CD4-positive, alpha-beta T cell treated with Interleukin-15 for 4 hours (primary cell): ENCODE data around the gene CAMTA1.

ENCODE experiments used
- DNase-seq: peaks from one replicate; pipeline ENCODE4 v3.0.0-alpha.2; 2020; ENCODE audit warnings: low spot score

Gene CAMTA1

DNA sequence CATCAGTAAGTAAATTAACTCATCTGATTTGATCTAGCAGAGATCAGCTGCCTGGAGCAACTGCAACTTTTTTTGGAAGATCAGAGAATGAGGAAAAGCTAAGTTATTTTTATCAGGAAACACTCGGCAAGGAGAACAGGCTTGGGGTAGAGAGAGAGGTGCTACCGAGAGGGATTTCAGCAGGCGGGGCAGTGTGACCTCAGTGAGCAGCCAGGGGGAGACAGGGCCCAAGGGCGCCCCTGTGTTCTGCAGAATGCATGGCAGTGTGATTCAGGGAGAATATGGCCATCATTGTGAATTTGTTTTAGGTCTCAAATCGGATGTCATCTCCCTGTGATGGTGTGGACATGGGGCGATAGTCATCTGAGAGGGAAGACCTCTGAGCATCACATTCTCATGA, 501.8 kb downstream of the CAMTA1 start:
- DNase-seq, result no peak

DNA sequence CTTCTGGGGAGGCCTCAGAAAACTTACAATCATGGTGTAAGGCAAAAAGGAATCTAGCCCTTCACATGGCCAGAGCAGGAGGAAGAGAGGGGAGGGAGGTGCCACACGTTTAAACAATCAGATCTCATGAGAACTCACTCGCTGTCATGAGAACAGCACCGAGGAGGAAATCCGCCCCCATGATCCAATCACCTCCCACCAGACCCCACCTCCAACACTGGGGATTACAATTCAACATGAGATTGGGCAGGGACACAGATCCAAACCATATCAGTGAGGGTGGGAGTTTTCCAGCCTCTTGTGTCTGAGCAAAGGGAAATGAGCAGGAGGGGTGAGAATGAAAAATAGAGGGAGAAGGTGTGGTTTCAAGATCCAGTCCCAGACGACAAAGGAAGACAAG, 503.7 kb downstream of the CAMTA1 start:
- DNase-seq, result no peak

DNA sequence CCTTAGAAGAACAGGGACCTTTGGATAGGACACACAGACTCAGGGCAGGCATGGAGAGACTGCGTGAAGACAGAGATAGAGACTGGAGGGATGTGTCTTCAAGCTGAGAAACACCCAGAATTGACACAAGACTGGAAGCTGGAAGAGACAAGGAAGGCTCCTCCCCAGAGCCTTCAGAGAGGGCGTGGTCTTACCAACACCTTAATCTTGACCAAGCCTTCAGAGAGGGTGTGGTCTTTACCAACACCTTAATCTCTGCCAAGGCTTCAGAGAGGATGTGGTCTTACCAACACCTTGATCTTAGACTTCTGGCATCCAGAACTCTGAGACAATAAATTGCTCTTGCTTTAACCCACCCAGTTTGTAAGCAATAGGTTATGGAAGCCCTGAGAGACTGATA, 504.4 kb downstream of the CAMTA1 start:
- DNase-seq, result no peak

DNA sequence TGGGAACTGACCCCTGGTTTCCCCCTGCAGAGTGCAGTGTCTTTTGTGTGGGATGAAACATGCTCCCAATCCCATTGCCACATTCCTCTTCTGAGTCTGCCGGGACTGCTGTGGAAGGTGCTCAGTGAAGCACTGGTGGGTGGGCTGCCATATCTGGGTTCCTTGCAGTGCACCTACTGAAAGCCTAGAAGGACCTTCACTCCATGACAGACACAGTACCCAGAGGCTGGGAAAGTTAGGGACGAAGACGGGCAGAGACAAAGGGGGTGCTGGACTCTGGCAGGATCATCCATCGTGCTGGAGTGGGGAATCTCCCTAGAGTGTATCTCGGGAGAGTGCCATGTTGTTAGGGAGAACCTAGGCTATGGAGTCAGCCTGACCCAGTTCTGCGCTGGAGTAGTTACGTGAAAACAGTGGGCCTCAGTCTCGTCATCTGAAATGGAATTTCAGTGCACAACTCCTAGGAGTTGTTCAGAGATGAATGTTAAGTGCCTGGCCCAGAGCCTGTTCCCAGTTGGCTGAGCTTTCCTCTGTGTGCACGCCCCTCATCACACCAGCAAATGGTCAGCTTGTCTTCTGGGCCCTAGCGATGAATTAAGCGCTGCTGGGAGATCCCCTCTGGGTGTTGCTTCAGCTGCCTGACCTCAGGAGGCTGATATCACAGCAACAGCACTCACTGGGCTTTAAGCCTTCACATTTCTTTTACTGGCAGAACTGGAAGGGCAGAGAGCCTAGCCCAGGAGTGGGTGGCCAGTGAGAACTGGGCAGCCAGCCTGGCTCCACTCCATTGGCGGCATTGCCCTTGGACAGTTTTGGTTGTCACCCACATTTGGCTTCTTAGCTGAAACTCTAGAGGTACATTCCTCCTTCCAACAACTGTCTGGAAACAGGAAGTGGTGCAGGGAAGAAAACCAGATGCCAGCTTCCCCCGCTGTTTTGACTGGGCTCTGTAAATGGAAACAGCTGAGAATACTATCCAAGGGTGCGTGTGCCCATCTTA, 506.0 kb downstream of the CAMTA1 start:
- no peak for DNase-seq

DNA sequence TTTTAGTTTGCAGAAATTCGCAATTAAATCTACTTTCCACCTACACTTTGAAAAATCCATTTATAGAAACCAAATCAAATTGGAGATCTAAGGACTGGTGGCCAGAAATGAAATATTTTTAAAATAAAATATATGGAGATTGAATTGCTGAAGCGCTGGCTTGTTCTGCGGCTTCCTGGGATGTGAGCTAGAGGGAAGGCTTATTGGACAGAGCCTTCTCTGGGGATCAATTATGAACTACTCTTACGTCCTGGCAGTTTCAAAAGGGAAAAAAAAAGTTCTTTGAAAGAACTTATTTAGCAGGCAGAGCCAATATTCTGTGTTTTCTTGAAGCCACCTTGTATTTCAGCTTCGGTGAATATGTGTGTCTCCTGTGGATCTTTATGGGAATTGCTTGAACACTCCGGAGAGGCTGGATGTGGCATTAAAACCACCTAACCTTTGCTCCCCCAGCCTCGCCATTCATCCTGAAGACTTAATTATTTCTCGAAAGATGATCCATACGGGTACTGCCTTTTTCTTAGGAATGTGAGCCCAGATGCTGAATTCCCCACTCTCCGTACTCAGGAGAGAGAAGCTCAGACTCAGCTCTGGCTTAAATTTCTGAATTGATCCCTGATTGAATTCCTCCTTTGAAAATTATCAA, 506.9 kb downstream of the CAMTA1 start:
- no peak for DNase-seq

DNA sequence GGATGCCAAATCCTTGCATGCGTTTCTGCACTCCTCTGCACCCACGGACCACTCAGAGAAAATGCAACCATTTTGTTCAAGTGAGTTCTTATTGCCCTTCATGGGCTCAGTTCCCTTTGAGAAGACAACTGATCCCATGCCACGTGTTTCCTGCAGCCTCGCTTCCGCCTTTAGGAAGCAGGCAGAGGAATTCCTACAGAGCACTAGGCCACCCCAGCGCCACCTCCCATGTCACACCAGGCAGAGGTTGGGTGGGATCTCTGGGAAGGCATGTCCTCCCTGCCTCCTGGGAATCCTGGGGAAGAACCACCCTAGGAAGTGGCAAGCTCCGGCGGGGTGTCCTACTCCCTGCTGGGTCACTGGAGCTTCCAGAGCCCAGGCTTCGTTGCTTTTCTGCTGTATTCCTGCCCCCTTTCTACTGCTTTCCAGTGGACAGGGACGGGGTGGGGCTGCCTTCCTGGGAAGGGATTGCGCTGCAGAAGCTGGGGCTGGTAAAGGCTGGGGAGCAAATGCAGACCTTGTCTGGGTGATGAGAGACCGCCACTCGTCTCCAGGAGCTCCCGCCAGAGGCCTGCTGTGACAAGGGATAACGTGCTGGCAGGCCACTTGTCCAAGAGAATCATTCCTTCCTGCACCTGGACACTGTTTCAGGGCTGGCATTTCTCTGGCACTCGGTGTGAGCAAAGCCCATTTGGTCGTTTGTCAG, 507.6 kb downstream of the CAMTA1 start:
- DNase-seq, result no peak

DNA sequence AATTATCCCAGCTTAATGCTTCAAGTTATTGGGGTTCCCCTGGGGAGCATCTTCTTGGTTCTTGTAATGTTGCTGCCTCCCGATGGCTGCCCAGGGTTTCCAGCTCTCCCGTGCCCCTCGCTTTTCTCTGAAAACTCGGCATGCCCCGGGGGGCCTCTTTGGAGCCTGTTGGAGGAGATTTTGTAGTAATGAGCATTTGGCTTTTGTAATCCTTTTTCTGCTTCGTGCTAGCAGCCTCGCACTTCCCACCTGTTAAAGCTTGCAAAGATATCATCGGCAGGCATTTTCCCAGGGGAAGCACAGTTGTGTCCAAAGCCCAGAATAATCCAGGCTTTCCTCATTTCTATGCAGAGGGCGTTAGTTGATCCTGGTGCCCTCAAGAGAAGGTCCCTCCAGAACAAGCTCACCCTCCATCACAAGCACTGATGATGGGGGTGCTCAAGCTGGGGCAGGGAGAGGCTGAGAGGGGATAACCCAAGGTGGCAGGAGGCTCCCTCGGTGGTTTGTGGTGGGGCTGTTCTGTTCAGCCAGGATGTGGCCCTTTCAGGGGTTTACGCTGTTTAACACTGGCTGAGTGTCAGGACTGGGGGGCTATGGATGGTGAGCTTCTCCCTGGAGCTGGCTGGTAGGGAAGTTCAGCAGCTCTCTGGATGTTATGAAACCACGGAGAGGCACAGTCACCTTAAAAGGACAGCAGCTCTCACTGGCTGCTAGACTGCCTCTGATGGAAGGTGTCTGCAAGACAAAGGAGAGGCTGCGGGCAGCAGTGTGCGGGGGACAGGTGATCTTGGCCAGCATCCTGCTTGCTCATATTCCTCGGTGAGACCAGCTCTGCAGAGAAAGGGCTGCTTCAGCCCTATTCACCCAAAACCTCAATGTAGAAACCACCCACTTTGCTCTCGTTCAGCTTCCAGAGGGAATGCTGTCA, 508.7 kb downstream of the CAMTA1 start:
- no peak for DNase-seq

DNA sequence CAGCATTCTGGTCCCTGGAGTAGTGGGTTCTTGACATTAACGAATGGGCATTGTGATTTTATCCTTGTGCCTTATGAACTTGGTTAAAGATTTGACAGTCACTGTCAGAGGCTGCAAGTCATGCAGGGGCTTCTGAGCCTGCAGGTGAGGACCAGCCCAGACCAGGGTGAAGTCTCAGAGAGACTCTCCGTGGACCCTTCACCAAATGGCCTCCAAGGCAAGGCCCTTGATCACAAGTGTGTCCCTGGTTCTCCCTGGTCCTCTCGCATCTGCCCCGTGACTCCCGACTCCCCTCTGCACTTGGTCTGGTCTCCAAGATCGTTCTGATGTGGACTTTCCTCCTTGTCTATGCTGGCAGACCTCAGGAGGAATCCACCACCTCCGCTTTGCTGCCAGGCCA, 509.4 kb downstream of the CAMTA1 start:
- DNase-seq, result no peak

DNA sequence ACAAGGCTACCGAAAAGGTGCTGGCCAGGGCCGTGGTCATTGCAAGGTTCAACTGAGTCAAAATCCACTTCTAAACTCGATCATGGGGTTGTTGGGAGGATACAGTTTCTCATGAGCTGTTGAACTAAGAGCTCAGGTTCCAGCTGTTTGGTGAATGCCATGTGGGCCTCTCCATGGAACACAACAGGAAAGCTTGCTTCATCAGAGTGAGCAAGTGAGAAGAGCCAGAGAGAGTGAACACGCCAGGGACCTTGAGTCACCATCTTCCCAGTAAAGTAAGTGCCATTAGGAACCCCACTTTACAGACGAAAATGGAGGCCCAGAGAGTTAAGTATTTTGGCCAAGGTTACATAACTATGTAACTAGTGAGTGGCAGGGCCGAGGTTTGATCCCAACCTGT, 510.7 kb downstream of the CAMTA1 start:
- no peak for DNase-seq

DNA sequence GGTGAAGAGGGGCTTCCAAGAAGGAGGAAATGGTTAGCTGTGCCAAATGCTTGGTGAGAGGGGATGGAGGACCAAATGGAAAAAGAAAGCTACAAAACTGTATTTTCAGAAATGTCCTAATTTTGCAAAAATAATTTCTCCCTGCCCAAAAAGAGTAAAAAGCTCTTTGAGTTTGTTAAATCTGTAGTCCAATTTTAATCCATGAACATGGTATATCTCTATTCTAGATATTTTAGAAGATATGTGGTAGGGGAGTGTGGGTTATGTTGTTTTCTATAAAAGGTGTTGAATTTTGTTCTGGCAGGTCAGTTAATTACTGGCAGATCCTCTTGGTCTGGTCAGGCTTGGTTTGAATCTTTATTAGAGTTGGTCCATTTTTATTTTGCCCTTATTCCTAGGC, 511.7 kb downstream of the CAMTA1 start:
- no peak for DNase-seq

DNA sequence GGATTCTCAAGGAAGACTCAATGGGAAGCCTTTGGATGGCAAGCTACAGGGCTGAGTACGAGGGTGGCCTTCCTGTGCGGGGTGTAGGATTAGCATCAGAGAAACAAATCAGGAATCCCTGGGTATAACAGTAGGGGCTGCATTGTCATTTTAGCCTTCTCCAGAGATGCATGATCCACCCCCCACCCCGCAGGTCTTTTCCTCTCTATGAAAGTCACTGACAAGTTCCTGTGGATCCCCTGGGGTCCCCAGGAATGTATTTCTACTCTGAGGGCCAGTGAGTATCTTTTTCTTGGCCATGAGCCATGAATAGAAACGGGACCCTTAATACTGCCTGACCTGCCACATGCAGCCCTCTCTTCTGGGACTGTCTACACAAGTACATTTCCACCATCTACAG, 512.9 kb downstream of the CAMTA1 start:
- DNase-seq, result no peak

DNA sequence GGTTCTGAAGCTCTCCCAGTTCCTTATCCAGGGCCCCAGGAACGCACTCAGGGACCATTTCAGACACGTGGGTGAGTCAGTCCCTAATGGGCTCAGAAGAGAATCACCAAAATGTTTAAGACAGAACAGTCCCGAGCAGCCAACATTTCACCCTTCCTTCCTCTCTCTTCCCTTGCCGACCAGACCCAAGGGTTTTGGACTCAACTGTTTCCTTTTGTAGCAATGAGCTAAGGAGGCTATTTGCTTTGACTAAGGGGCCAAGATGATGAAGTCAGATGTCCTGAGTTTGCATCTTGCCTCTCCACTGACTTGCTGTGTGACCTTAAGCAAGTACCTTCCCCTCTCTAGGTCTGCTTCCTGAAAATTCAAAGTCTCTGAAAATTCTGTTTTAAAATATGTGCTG, 513.5 kb downstream of the CAMTA1 start:
- no peak for DNase-seq

DNA sequence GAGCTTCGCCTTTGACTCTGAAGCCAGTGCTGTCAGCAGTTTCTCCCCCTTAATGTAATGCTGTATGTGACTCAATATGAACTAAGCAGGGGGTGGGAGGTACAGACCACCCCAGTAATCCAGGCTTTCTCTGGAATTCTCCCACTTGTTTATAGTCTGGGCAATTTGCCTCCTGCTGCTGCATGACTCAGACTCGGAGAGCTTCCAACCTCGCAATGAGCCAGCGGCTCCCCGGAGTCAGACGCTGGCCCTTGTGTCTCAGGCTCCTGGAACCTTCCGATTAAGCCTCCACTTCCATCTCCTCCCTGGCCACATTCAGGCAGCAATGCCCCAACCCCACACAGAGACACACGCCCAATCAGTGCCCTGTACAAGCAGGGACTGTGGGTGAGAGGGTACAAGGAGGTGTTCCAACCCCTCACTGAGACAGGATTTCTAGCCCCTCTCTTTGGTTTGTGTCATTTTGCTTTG, 514.1 kb downstream of the CAMTA1 start:
- DNase-seq, result no peak

DNA sequence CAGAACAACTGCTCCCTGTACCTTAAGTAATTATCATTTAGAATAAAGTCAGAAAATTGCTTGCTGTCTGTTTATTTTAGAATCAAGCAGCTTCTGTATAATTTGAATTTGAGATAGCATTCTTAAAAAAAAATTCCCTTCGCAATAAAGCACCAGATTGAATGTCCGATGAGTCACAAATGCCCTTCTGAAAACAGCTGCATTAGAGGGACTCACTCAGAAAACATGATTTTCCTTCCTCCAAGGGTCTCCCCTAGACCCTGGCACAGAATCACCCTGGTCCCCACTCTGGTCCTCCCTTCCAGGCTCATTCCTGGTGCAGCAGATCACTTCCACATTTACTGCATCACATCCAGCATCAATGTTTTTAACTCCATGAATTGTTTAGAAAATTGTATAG, 514.7 kb downstream of the CAMTA1 start:
- DNase-seq, result no peak

DNA sequence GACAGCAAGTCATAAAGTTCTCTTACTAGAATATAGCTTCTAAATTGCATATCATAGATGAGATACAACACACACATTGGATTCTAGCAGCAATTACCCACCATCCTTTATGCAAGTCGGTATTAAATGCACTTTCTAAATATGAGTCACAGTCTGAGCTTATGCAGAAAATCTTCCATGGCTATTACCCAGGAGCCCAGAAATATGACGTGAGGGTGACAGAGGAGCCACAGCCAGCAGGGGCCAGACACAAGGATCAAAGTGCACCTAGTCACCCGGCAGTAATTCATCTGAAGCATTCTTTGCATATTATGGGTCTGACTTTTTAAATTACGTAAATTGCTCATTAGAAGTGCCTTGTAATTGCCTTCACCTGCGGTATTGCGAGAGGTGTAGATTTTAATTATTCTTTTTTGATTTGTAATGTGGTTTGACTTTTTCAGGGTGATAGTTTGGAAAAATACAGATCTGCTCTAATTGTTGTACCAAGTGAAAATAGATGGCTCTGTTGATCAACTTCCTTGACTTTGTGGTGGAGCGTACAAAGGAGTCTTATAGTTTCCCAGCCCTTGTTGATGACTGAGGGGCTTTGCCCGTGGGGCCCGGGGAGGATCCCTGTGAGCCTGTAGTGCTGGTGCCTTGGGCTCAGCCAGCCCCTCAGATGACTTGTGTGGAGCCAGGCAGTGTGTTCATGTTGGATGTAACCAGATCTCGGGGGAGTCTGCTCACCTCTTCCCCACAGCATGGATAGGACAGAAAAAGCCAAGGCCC, 515.8 kb downstream of the CAMTA1 start:
- no peak for DNase-seq

DNA sequence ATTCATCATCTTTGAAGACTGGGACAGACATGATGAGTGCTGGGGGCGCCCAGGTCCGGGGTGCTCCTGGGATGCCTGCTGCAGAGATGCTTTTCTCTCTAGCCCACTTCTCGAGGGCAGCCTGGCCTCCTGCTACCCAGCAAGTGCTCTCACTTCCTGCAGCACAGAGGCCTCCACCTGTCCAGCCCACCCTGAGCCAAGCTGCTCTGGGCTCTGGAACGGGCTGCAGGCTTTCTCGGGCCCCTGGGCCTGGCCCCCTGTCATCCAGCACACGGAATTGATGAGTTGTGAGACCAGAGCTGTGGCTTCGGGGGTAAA, 516.4 kb downstream of the CAMTA1 start:
- no peak for DNase-seq

DNA sequence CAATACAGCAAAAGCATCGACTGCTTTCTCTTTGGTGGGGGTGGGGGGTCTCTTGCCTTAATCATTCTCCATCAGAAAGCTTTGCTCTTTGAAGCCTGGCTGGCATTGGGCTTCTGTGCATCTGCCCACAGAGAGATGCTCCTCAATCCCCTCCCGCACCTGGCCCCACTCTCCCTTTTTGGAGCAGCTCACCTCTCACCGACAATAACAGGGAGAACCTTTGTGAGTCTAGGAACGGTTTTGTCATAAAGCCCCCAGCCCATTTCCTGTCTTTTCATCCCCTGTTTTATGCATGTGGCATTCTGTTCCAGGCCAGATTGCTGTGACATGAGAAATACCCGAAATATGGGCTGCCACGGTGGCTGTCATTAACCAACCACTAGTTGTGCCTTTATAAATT, 516.9 kb downstream of the CAMTA1 start:
- no peak for DNase-seq

DNA sequence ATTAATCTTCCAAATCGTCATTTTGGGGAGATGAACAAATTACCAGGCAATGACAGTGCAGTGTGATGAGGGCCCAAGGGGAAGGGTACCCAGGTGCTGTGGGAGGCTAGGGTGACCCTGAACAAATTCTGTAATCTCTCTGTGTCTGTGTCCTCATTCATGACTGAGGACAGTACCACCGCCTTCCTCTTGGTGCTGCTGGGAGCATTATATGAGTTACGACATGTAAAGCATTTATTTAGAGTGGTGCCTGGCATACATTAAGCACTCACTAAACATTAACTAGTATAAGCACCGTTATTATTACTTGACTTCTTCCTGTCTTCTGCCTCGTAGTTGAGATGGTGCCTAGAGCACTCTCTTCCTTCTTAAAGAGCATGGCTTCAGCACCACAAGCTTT, 517.6 kb downstream of the CAMTA1 start:
- DNase-seq, result no peak

DNA sequence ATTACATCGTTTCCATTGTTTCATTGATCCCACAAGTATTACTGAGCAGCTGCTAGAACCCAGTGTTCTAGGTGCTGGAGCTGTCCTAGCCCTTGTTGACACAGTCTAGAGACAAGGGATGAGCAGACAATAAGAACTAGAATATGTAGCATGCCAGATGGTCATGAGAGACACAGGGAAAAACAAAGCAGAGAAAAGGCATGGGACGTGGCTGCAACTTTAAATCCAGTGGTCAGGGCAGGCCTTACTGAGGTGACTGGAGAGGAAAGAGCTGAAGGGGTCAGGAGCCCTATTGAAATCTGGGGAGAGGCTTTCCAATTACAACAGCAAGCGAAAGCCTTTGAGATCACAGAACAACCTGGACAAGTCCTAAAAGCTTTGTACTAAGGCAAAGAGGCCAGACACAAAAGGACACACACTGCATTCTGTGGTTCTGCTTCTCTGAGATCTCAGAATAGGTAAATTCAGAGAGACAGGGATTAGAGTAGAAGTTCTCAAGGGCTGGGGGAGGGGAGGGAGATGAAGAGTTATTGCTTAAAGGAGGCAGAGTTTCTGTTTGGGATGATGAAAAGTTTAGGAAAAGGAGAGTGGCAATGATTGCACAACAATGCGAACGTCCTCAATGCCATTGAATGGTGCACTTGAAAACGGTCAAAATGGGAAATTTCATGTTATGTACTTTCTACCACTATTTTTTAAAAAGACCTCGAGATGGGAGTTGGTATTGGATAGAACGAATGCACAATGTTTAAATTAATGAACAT, 518.5 kb downstream of the CAMTA1 start:
- no peak for DNase-seq

DNA sequence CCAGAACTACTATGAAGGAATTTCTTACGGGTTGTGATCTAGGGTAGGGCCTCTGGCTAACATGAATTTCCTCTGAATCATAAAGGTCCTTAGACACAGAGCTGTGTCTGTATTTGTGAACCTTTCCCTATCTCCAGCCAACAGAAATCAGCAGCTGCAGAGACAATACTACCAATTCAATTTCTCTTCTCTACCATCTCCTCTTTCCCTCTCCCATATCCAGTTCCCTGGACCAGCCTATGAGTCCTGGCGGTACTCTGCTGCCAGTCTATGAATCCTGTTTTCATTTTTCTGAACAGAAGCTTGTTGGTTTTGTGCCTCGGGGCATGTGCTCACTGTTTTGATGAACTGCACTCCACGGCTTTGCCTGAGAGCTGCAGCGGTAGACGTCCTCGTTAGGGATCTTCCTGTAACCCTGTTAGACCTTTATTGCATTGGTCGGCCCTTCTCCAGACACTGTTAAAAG, 527.9 kb downstream of the CAMTA1 start:
- DNase-seq, result no peak
